HTR-8/SVneo (cell line): ENCODE data around the gene TRAM1L1.
A peak's percentile ranks its signal among the peaks of the same experiment; 100 is the strongest.

Experiments
- DNase-seq: peaks from one replicate; pipeline ENCODE4 v3.0.0; 2011; ENCODE audit warnings: low spot score, mixed read lengths; ENCODE audit not compliant: insufficient read length
- FAIRE-seq: peaks from 2 replicates; lab custom pipeline; 2011; peaks lifted over from hg19 to GRCh38; lab: Jason Lieb, UNC

TRAM1L1 gene

GRCh38 chr4:117084866-117085701 is at the start of gene TRAM1L1:
TRAM1L1 (minus strand) TSS chr4:117085576; CDS start chr4:117085393, 183 bp downstream.
- peak; percentile 71 for DNase-seq
- no peak for FAIRE-seq

- DNase-seq = peak; percentile 12
Measured at GRCh38 chr4:117134386-117134785, 49.0 kb upstream of the TRAM1L1 start.

GRCh38 chr4:117096886-117097285 is 11.5 kb upstream of the TRAM1L1 start:
- DNase-seq (no peak), FAIRE-seq (no peak)

More at GRCh38 chr4:117134386-117134785, 49.0 kb upstream of the TRAM1L1 start:
- FAIRE-seq = no peak

GRCh38 chr4:117096462-117096861 is 11.1 kb upstream of the TRAM1L1 start:
- no peak for FAIRE-seq
- DNase-seq = no peak

GRCh38 chr4:117093571-117093970 is 8.2 kb upstream of the TRAM1L1 start:
- DNase-seq (peak; percentile 2), FAIRE-seq (no peak)

- no peak for FAIRE-seq
- no peak for DNase-seq
Measured at GRCh38 chr4:117077760-117078159, 7.6 kb downstream of the TRAM1L1 start.

- no peak for DNase-seq
Measured at GRCh38 chr4:117068120-117068519, 17.3 kb downstream of the TRAM1L1 start.

GRCh38 chr4:117063961-117064696 is 21.2 kb downstream of the TRAM1L1 start:
- FAIRE-seq = no peak
- no peak for DNase-seq

More at GRCh38 chr4:117068120-117068519, 17.3 kb downstream of the TRAM1L1 start:
- no peak for FAIRE-seq

GRCh38 chr4:117042962-117043361 is 42.4 kb downstream of the TRAM1L1 start:
- DNase-seq = no peak
- FAIRE-seq = no peak
